HepG2 (cell line): Measurements from ENCODE around the gene LRRC8D. TPM values are rescaled to one million over a fixed set of nuclear protein-coding genes. Genes with fewer than 3 reads are reported as not detected.

Experiments
- AGO1 ChIP-seq: fragments of 200-400 bp; formaldehyde crosslinking; IDR thresholded peaks from 2 replicates; pipeline ENCODE4 v1.6.1; 2017; ENCODE audit warnings: mild to moderate bottlenecking, low read depth, low read length, moderate library complexity; ENCODE audit not compliant: poor library complexity, severe bottlenecking
- CEBPG ChIP-seq: IDR thresholded peaks from 2 replicates; pipeline ENCODE4 v1.6.1; 2016
- CREB1 ChIP-seq, 2 experiments: fragments of 450-650 bp in 1 of 2; IDR thresholded peaks; 2 replicates each; pipeline ENCODE4 v1.6.1; 2016 to 2017; ENCODE audit warnings: control low read depth in 1 of 2, mild to moderate bottlenecking in 1 of 2, missing compliant biosample characterization in 1 of 2, missing genetic modification characterization in 1 of 2
- DPF2 ChIP-seq: sonication (generic); formaldehyde crosslinking; IDR thresholded peaks from 2 replicates; pipeline ENCODE4 v1.4.0; 2020; ENCODE audit warnings: mild to moderate bottlenecking, low read depth, missing genetic modification reagents, borderline replicate concordance
- FOXC1 ChIP-seq: sonication (generic); formaldehyde crosslinking; IDR thresholded peaks from 2 replicates; pipeline ENCODE4 v1.8.0; 2022; ENCODE audit warnings: mild to moderate bottlenecking, missing genetic modification reagents, borderline replicate concordance
- HNF1A ChIP-seq, 2 experiments: sonication (generic) in 1 of 2; formaldehyde crosslinking in 1 of 2; IDR thresholded peaks; 2 replicates each; pipeline versions ENCODE4 v1.4.0 to v1.6.1; 2016 to 2020; ENCODE audit warnings: borderline replicate concordance in 1 of 2, low read depth in 1 of 2, mild to moderate bottlenecking in 1 of 2, missing genetic modification reagents in 1 of 2
- KLF15 ChIP-seq: sonication (generic); formaldehyde crosslinking; IDR thresholded peaks from 2 replicates; pipeline ENCODE4 v1.8.1; 2023; ENCODE audit warnings: borderline replicate concordance, mild to moderate bottlenecking, inconsistent platforms, missing genetic modification reagents, mixed read lengths
- NKX3-1 ChIP-seq: sonication (generic); formaldehyde crosslinking; IDR thresholded peaks from 2 replicates; pipeline ENCODE4 v1.5.0; 2020; ENCODE audit warnings: missing genetic modification reagents
- PAXIP1 ChIP-seq: sonication (generic); formaldehyde crosslinking; conservative IDR thresholded peaks from 2 replicates; pipeline ENCODE4 v1.4.0; 2020; ENCODE audit warnings: mild to moderate bottlenecking, missing genetic modification reagents, moderate library complexity
- PLSCR1 ChIP-seq: sonication (generic); formaldehyde crosslinking; IDR thresholded peaks from 2 replicates; pipeline ENCODE4 v1.5.0; 2020; ENCODE audit warnings: missing genetic modification reagents, mild to moderate bottlenecking, borderline replicate concordance
- ZBTB21 ChIP-seq: sonication (generic); formaldehyde crosslinking; IDR thresholded peaks from 2 replicates; pipeline ENCODE4 v1.4.0; 2020; ENCODE audit warnings: missing genetic modification reagents
- ZBTB7A ChIP-seq: sonication (generic); formaldehyde crosslinking; IDR thresholded peaks from 2 replicates; pipeline ENCODE4 v1.8.0; 2022; ENCODE audit warnings: mild to moderate bottlenecking, missing genetic modification reagents
- ZNF232 ChIP-seq: sonication (generic); formaldehyde crosslinking; IDR thresholded peaks from 2 replicates; pipeline ENCODE4 v1.4.0; 2020; ENCODE audit warnings: missing genetic modification reagents, borderline replicate concordance
- ZNF235 ChIP-seq: sonication (generic); formaldehyde crosslinking; IDR thresholded peaks from 2 replicates; pipeline ENCODE4 v1.8.1; 2023; ENCODE audit warnings: mild to moderate bottlenecking, missing genetic modification reagents, borderline replicate concordance
- ZNF264 ChIP-seq: sonication (generic); formaldehyde crosslinking; IDR thresholded peaks from 2 replicates; pipeline ENCODE4 v1.4.0; 2020; ENCODE audit warnings: missing genetic modification reagents
- ZNF557 ChIP-seq: sonication (generic); formaldehyde crosslinking; IDR thresholded peaks from 2 replicates; pipeline ENCODE4 v1.4.0; 2020; ENCODE audit warnings: missing genetic modification reagents
- ZSCAN29 ChIP-seq: sonication (generic); formaldehyde crosslinking; conservative IDR thresholded peaks from 2 replicates; pipeline ENCODE4 v1.4.0; 2020; ENCODE audit warnings: mild to moderate bottlenecking, missing genetic modification reagents
- polyA plus RNA-seq, 8 experiments: library from polyadenylated mRNA; depleted of rRNA in 3 of 8; stranded (reverse) in 7 of 8; unstranded in 1 of 8; fragments of >200 nt; fragmentation: Illumina TruSeq in 4 of 8; extraction: Trizol in 4 of 8; gene quantifications; 2 replicates each; pipeline versions ENCODE4 v1.2.1 to v1.2.3, GENCODE V29; 2011 to 2016; ENCODE audit warnings: low read depth in 4 of 8, missing spikeins in 1 of 8, mixed read lengths in 1 of 8; ENCODE audit not compliant: insufficient read depth in 1 of 8
- total RNA-seq, 5 experiments: library from RNA; depleted of rRNA; stranded (reverse); fragments of >200 nt; fragmentation: Illumina TruSeq; extraction: Trizol; gene quantifications; 2 replicates each; pipeline ENCODE4 v1.2.3, GENCODE V29; 2016; ENCODE audit warnings: low read depth in 1 of 5
- TF ChIP-seq, protein P1 (sequence below): IDR thresholded peaks from 2 replicates; pipeline ENCODE4 v1.6.1; 2012; ENCODE audit warnings: low read depth, low read length, improper control_type of control experiment

LRRC8D gene
- total and polyA plus RNA-seq, 2 of the 13 experiments (the other 11 are each of a cell fraction or from before 2014, with no cell fraction given): 29.9 to 45.5 TPM

- TF ChIP-seq PAXIP1 (CRISPR knock-in tag) (peak; percentile 66), FOXC1 (CRISPR knock-in tag) (no peak), HNF1A (IDR thresholded peaks at IDR 0.05; ENCODE audit: low read depth) (no peak), HNF1A (CRISPR knock-in tag; IDR thresholded peaks at IDR 0.05; ENCODE audit: borderline replicate concordance) (no peak), ZBTB21 (no peak), NKX3-1 (no peak), KLF15 (CRISPR knock-in tag) (no peak), ZNF232 (CRISPR knock-in tag) (peak; percentile 51; the same call in 1 of the 2 replicates), CREB1 (IDR thresholded peaks at IDR 0.05) (no peak), CREB1 (CRISPR knock-in tag; IDR thresholded peaks at IDR 0.05) (peak; percentile 25; the same call in 1 of the 2 replicates), PLSCR1 (CRISPR knock-in tag) (no peak), CEBPG (CRISPR knock-in tag) (0 out of 2 replicates have a peak, but pooled peaks have one; percentile 4), ZNF235 (CRISPR knock-in tag) (no peak), ZSCAN29 (CRISPR knock-in tag) (peak; percentile 78; the same call in 1 of the 2 replicates), DPF2 (no peak), ZNF264 (CRISPR knock-in tag) (0 out of 2 replicates have a peak, but pooled peaks have one; percentile 30), ZNF557 (CRISPR knock-in tag) (no peak), ZBTB7A (no peak), AGO1 (no peak)
- TF ChIP-seq, protein P1, sequence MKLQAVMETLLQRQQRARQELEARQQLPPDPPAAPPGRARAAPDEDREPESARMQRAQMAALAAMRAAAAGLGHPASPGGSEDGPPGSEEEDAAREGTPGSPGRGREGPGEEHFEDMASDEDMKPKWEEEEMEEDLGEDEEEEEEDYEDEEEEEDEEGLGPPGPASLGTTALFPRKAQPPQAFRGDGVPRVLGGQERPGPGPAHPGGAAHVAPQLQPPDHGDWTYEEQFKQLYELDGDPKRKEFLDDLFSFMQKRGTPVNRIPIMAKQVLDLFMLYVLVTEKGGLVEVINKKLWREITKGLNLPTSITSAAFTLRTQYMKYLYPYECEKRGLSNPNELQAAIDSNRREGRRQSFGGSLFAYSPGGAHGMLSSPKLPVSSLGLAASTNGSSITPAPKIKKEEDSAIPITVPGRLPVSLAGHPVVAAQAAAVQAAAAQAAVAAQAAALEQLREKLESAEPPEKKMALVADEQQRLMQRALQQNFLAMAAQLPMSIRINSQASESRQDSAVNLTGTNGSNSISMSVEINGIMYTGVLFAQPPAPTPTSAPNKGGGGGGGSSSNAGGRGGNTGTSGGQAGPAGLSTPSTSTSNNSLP: no peak
Observed at GRCh38 chr1:89831462-89832120, 10.8 kb downstream of the LRRC8D start (continued).
